Peyer's patch (tissue), 4 donors: ENCODE measurements around the gene SEMA3G. TPM values are rescaled to one million over a fixed set of nuclear protein-coding genes. Genes with fewer than 3 reads are reported as not detected.
A peak's percentile ranks its signal among the peaks of the same experiment; 100 is the strongest.

Experiments used
- DNase-seq, 3 donors: peaks; one replicate each; pipeline ENCODE4 v3.0.0-alpha.2; 2017 to 2019
- H3K27ac ChIP-seq, 4 donors: fragments of 200-600 bp; sonication (generic); one replicate each; pipeline ENCODE4 v1.5.1; 2016 to 2019
- H3K27me3 ChIP-seq, 2 donors: fragments of 200-600 bp; sonication (generic); one replicate each; pipeline ENCODE4 v1.5.1; 2019
- H3K36me3 ChIP-seq, 3 donors: fragments of 200-600 bp; sonication (generic); one replicate each; pipeline ENCODE4 v1.5.1; 2016 to 2019
- H3K4me1 ChIP-seq, 4 donors: fragments of 200-600 bp; sonication (generic); one replicate each; pipeline ENCODE4 v1.5.1; 2016 to 2019
- H3K4me3 ChIP-seq, 4 donors: fragments of 200-600 bp; sonication (generic); 1 replicate in 3 of 4; 2 replicates in 1 of 4; pipeline ENCODE4 v1.5.1; 2016 to 2019; ENCODE audit warnings: mild to moderate bottlenecking in 1 of 4
- H3K9me3 ChIP-seq, 4 donors: fragments of 200-600 bp; sonication (generic); one replicate each; pipeline ENCODE4 v1.5.1; 2016 to 2019; ENCODE audit warnings: mild to moderate bottlenecking in 1 of 4
- CTCF ChIP-seq, 6 experiments: fragments of 450-650 bp in 4 of 6; fragments of 200-600 bp in 2 of 6; sonication (generic) in 1 of 6; IDR thresholded peaks; one replicate each; pipeline ENCODE4 v1.5.1; 2017 to 2019; ENCODE audit warnings: antibody characterized with exemption in 6 of 6, mild to moderate bottlenecking in 3 of 6, moderate library complexity in 1 of 6
- POLR2A ChIP-seq, 2 donors: fragments of 450-650 bp; IDR thresholded peaks; one replicate each; pipeline ENCODE4 v1.5.1; 2017; ENCODE audit warnings: antibody characterized with exemption in 2 of 2, mild to moderate bottlenecking in 2 of 2, moderate library complexity in 2 of 2
- total RNA-seq, 4 donors: library from RNA; depleted of rRNA; stranded (reverse); fragments of >200 nt; gene quantifications; one replicate each; pipeline ENCODE4 v1.1.0, GENCODE V29; 2016

The SEMA3G gene
- total RNA-seq, 4 donors from 2014 or later, result 18.8 to 24.8 (median 22.0) TPM

- Histone ChIP-seq H3K36me3 (peaks cover 0 to 72% (median 3%) of the 10 kb centered on the region in 3 donors), H3K4me1 (no peaks in the 10 kb centered on the region), H3K27ac (no peak overlapping the region), H3K9me3 (no peaks in the 10 kb centered on the region), H3K27me3 (no peaks in the 10 kb centered on the region), H3K4me3 (no peak overlapping the region)
- DNase-seq, result peak in 1 of 3 donors; percentile 34
- no peak for TF ChIP-seq CTCF (IDR thresholded peaks at IDR 0.05)
- no peak for TF ChIP-seq POLR2A (IDR thresholded peaks at IDR 0.05)
Observed at GRCh38 chr3:52473026-52473425, 28.1 kb upstream of the SEMA3G start.

GRCh38 chr3:52472239-52473000 lies 27.5 kb upstream of the SEMA3G start:
- Histone ChIP-seq H3K27me3 (no peaks in the 10 kb centered on the region), H3K4me3 (no peak overlapping the region), H3K4me1 (no peaks in the 10 kb centered on the region), H3K27ac (no peak overlapping the region), H3K36me3 (peaks cover 0 to 66% (median 0%) of the 10 kb centered on the region in 3 donors), H3K9me3 (no peaks in the 10 kb centered on the region)
- no peak for DNase-seq
- no peak for TF ChIP-seq CTCF (IDR thresholded peaks at IDR 0.05)

- no peaks in the 10 kb centered on the region for H3K9me3 ChIP-seq
- H3K27me3 ChIP-seq, result no peaks in the 10 kb centered on the region
- H3K4me1 ChIP-seq, result no peaks in the 10 kb centered on the region
- no peak overlapping the region for H3K4me3 ChIP-seq
- TF ChIP-seq POLR2A (IDR thresholded peaks at IDR 0.05) (no peak), CTCF (IDR thresholded peaks at IDR 0.05) (peak in 5 of 6 experiments; percentile 19 to 54 (median 50))
- H3K36me3 ChIP-seq, result peaks cover 0 to 58% (median 0%) of the 10 kb centered on the region in 3 donors
- peak; percentile 33 to 76 (median 67) for DNase-seq
- H3K27ac ChIP-seq, result no peak overlapping the region
Observed at GRCh38 chr3:52471371-52472238, 26.7 kb upstream of the SEMA3G start.

- Histone ChIP-seq H3K4me1 (no peaks in the 10 kb centered on the region), H3K36me3 (peaks cover 0 to 51% (median 0%) of the 10 kb centered on the region in 3 donors), H3K27me3 (no peaks in the 10 kb centered on the region), H3K4me3 (no peak overlapping the region), H3K27ac (no peak overlapping the region), H3K9me3 (no peaks in the 10 kb centered on the region)
- TF ChIP-seq CTCF (IDR thresholded peaks at IDR 0.05) (no peak), POLR2A (IDR thresholded peaks at IDR 0.05) (no peak)
- DNase-seq, result no peak
Observed at GRCh38 chr3:52470920-52471319, 26.0 kb upstream of the SEMA3G start.

- DNase-seq, result no peak
- Histone ChIP-seq H3K4me3 (no peak overlapping the region), H3K4me1 (no peaks in the 10 kb centered on the region), H3K36me3 (peaks cover 0 to 44% (median 0%) of the 10 kb centered on the region in 3 donors), H3K9me3 (no peaks in the 10 kb centered on the region), H3K27ac (no peak overlapping the region), H3K27me3 (no peaks in the 10 kb centered on the region)
- no peak for TF ChIP-seq POLR2A (IDR thresholded peaks at IDR 0.05)
- TF ChIP-seq CTCF (IDR thresholded peaks at IDR 0.05), result no peak
Observed at GRCh38 chr3:52469001-52469400, 24.1 kb upstream of the SEMA3G start.
